Endodermal cell (in vitro differentiated cells): ENCODE data around the gene VSNL1. TPM values are rescaled to one million over a fixed set of nuclear protein-coding genes. Genes with fewer than 3 reads are reported as not detected.

Experiments
- DNase-seq: peaks from one replicate; pipeline ENCODE4 v3.0.0-alpha.2; 2017
- H3K27ac ChIP-seq: 2 replicates; pipeline ENCODE4 v1.5.1; 2013; ENCODE audit warnings: mild to moderate bottlenecking, low read depth, low read length, moderate library complexity
- H3K27me3 ChIP-seq: 2 replicates; pipeline ENCODE4 v1.6.1; 2013; ENCODE audit warnings: mild to moderate bottlenecking, low read length, moderate library complexity; ENCODE audit not compliant: insufficient read depth, control insufficient read depth, poor library complexity, severe bottlenecking
- H3K36me3 ChIP-seq: 2 replicates; pipeline ENCODE4 v1.7.0; 2013; ENCODE audit warnings: mild to moderate bottlenecking, low read length, moderate library complexity; ENCODE audit not compliant: control insufficient read depth, insufficient read depth
- H3K4me1 ChIP-seq: one replicate; pipeline ENCODE4 v1.7.0; 2013; ENCODE audit warnings: low read length; ENCODE audit not compliant: control insufficient read depth, insufficient read depth
- H3K4me3 ChIP-seq: 2 replicates; pipeline ENCODE4 v1.5.1; 2013; ENCODE audit warnings: mild to moderate bottlenecking, low read length, moderate library complexity
- H3K9ac ChIP-seq: 2 replicates; pipeline ENCODE4 v1.6.1; 2013; ENCODE audit warnings: mild to moderate bottlenecking, low read length, moderate library complexity; ENCODE audit not compliant: poor library complexity, severe bottlenecking; ENCODE audit errors: extremely low read depth
- H3K9me3 ChIP-seq: 2 replicates; pipeline ENCODE4 v1.6.1; 2013; ENCODE audit warnings: mild to moderate bottlenecking, low read length, moderate library complexity; ENCODE audit not compliant: control insufficient read depth
- H3K27ac Mint-ChIP-seq: 2 replicates; pipeline ENCODE4 v1.8.0; 2020; ENCODE audit warnings: mixed read lengths
- H3K27me3 Mint-ChIP-seq: 2 replicates; pipeline ENCODE4 v1.8.0; 2021; ENCODE audit warnings: mild to moderate bottlenecking, mixed read lengths; ENCODE audit not compliant: insufficient read depth
- H3K36me3 Mint-ChIP-seq: 2 replicates; pipeline ENCODE4 v1.8.0; 2020; ENCODE audit warnings: low read depth, mixed read lengths
- H3K4me1 Mint-ChIP-seq: 2 replicates; pipeline ENCODE4 v1.8.0; 2020; ENCODE audit warnings: mixed read lengths
- H3K4me3 Mint-ChIP-seq: 2 replicates; pipeline ENCODE4 v1.8.0; 2020; ENCODE audit warnings: mild to moderate bottlenecking, moderate library complexity, mixed read lengths
- H3K9me3 Mint-ChIP-seq: 2 replicates; pipeline ENCODE4 v1.8.0; 2020; ENCODE audit warnings: mild to moderate bottlenecking, mixed read lengths
- WGBS, 2 experiments: methylation state at CpG; one replicate each; pipeline versions ENCODE4 v1.1.5 to v1.1.7; 2013; ENCODE audit warnings: missing lambda C conversion rate in 2 of 2, mixed read lengths in 1 of 2; ENCODE audit not compliant: insufficient coverage in 1 of 2, insufficient read length in 1 of 2; 5-methylcytosine and 5-hydroxymethylcytosine counted together
- total RNA-seq, 2 donors: library from RNA; stranded (reverse); fragmentation: NEBNext Ultra II Directional in 1 of 2; extraction: Animal tissue kit (Norgen Biotek cat#: 25700) in 1 of 2; gene quantifications; 2 replicates in 1 of 2; 3 replicates in 1 of 2; pipeline ENCODE4 v1.2.1, GENCODE V29; 2021
- TF ChIP-seq, protein P1 (sequence below): fragments of 200-600 bp; sonication (generic); conservative IDR thresholded peaks from 2 replicates; pipeline ENCODE4 v1.5.0; 2021; ENCODE audit warnings: antibody characterized with exemption, mild to moderate bottlenecking

VSNL1 gene
- total RNA-seq, 2 donors from 2014 or later = 1.4 to 3.3 TPM

DNA sequence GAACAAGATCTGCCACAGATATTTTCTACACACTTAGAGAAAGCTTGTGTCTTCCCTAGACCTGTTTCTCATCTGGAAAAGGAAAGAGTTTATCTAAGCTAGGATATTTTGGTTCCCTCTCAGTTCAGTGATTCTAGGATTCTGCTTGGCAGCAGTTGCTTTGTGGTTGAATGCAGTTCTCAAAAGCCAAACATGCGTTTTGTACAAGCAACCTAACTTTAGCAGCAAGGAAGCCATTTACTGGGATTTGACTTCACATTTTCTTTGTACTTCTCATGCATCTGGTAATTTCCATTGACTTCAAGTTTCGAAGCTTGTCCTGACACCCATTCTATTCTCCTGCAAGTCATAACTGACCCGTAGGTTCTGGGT lies 33.3 kb downstream of the VSNL1 start:
- 84 to 87% methylated on average over 3 of the region's 3 CpGs for WGBS, 2 experiments
- Mint-ChIP-seq H3K9me3 (no peaks in the 10 kb centered on the region), H3K27me3 (peaks cover 2% of the 10 kb centered on the region), H3K4me3 (no peak overlapping the region), H3K27ac (no peak overlapping the region), H3K36me3 (no peaks in the 10 kb centered on the region), H3K4me1 (peaks cover 9% of the 10 kb centered on the region)
- TF ChIP-seq, protein P1, sequence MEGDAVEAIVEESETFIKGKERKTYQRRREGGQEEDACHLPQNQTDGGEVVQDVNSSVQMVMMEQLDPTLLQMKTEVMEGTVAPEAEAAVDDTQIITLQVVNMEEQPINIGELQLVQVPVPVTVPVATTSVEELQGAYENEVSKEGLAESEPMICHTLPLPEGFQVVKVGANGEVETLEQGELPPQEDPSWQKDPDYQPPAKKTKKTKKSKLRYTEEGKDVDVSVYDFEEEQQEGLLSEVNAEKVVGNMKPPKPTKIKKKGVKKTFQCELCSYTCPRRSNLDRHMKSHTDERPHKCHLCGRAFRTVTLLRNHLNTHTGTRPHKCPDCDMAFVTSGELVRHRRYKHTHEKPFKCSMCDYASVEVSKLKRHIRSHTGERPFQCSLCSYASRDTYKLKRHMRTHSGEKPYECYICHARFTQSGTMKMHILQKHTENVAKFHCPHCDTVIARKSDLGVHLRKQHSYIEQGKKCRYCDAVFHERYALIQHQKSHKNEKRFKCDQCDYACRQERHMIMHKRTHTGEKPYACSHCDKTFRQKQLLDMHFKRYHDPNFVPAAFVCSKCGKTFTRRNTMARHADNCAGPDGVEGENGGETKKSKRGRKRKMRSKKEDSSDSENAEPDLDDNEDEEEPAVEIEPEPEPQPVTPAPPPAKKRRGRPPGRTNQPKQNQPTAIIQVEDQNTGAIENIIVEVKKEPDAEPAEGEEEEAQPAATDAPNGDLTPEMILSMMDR = no peak
- H3K27me3 ChIP-seq = no peaks in the 10 kb centered on the region
- H3K4me1 ChIP-seq = no peaks in the 10 kb centered on the region
- no peak overlapping the region for H3K27ac ChIP-seq
- H3K9me3 ChIP-seq = no peaks in the 10 kb centered on the region
- no peak for DNase-seq
- H3K4me3 ChIP-seq = no peak overlapping the region
- H3K36me3 ChIP-seq = no peaks in the 10 kb centered on the region
- H3K9ac ChIP-seq = no peak overlapping the region

DNA sequence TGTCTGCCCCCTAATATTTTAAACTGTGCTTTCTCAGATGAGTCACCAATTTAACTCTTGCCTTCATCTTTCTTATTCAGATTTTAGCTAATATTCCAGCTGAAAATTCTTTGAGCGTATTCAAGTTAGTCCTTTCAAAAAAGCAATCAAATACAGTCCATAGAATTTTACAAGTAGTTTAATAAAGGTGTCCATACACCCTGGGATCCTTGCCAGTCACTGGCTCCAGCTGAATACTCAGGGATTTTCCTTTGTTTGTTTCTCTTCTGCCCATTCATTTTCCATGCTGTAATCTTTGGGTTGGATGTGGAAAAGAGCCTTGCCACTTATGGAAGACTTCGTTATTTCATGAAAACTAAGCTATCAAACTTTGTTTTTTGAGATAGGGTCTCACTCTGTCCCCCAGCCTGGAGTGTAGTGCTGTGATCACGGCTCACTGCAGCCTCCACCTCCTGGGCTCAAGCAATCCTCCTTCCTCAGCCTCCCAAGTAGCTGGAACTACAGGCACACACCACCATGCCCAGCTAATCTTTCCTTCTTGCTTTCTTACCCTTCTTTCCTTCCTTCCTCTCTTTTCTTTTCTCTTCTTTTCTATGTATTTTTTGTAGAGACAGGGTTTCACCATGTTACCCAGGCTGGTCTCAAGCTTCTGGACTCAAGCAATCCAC lies 34.0 kb downstream of the VSNL1 start:
- Mint-ChIP-seq H3K4me1 (peaks cover 14% of the 10 kb centered on the region), H3K9me3 (no peaks in the 10 kb centered on the region), H3K36me3 (no peaks in the 10 kb centered on the region), H3K27ac (no peak overlapping the region), H3K4me3 (no peak overlapping the region), H3K27me3 (peaks cover 4% of the 10 kb centered on the region)
- WGBS, 2 experiments = 92% methylated on average over 2 to 3 of the region's 3 CpGs
- H3K36me3 ChIP-seq = no peaks in the 10 kb centered on the region
- H3K9ac ChIP-seq = no peak overlapping the region
- H3K4me3 ChIP-seq = no peak overlapping the region
- H3K4me1 ChIP-seq = no peaks in the 10 kb centered on the region
- H3K27me3 ChIP-seq = no peaks in the 10 kb centered on the region
- no peaks in the 10 kb centered on the region for H3K9me3 ChIP-seq
- TF ChIP-seq, protein P1 = no peak
- DNase-seq = no peak
- no peak overlapping the region for H3K27ac ChIP-seq

DNA sequence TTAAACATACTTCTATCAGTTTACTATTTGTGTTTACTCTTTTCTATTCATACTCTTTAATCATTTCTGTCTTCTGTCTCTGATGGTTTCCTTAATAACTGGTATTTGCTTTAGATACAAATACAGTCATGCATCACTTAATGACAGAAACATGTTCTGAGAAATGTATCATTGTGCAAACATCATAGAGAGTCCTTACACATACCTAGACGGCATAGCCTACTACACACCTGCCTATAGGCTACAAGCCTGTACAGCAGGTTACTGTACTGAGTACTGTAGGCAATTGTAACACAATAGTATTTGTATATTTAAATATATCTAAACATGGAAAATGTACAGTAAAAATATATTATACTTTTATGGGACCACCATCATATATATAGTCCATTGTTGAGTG lies 36.3 kb downstream of the VSNL1 start:
- Histone ChIP-seq H3K4me3 (no peak overlapping the region), H3K9me3 (no peaks in the 10 kb centered on the region), H3K27me3 (no peaks in the 10 kb centered on the region), H3K27ac (no peak overlapping the region), H3K9ac (no peak overlapping the region), H3K36me3 (no peaks in the 10 kb centered on the region), H3K4me1 (no peaks in the 10 kb centered on the region)
- H3K4me1 Mint-ChIP-seq = peaks cover 24% of the 10 kb centered on the region
- DNase-seq = no peak
- H3K4me3 Mint-ChIP-seq = no peak overlapping the region
- H3K27ac Mint-ChIP-seq = no peak overlapping the region
- peaks cover 15% of the 10 kb centered on the region for H3K27me3 Mint-ChIP-seq
- 100% methylated on average over 1 of the region's 1 CpG; no CpG with 5 or more reads in 1 of the 2 experiments for WGBS, 2 experiments
- TF ChIP-seq, protein P1 = no peak
- no peaks in the 10 kb centered on the region for H3K9me3 Mint-ChIP-seq
- no peaks in the 10 kb centered on the region for H3K36me3 Mint-ChIP-seq
